Activated CD4-positive, alpha-beta T cell treated with anti-CD3 and anti-CD28 coated beads for 36 hours (primary cell): ENCODE measurements around the gene CORO1C. TPM values are rescaled to one million over a fixed set of nuclear protein-coding genes. Genes with fewer than 3 reads are reported as not detected.
"Not testable (repeated sequence)": the region's sequence is repeated elsewhere in the genome, so short reads cannot be mapped to it uniquely, and the experiment has no call there.

Experiments
- ATAC-seq: fragments of 200-7000 bp; cut with Tn5 transposase; one replicate; pipeline ENCODE4 v1.10.0; 2021; ENCODE audit warnings: mild to moderate bottlenecking, moderate library complexity
- CTCF ChIA-PET: fragments of 350-600 bp; sonication (Branson Sonifier 250); formaldehyde crosslinking; loops from one replicate; lab custom pipeline; 2021; ENCODE audit warnings: antibody characterized with exemption; lab: Charles Lee
- POLR2A ChIA-PET: fragments of 350-600 bp; sonication (Branson Sonifier 250); formaldehyde crosslinking; loops from one replicate; lab custom pipeline; 2021; ENCODE audit warnings: antibody characterized with exemption, inconsistent platforms; lab: Charles Lee
- DNase-seq: peaks from one replicate; pipeline ENCODE4 v3.0.0-alpha.2; 2020
- H3K27ac Mint-ChIP-seq: one replicate; pipeline ENCODE4 v1.8.0; 2021; ENCODE audit warnings: mixed read lengths
- H3K27me3 Mint-ChIP-seq: one replicate; pipeline ENCODE4 v1.8.0; 2021; ENCODE audit warnings: mixed read lengths
- H3K36me3 Mint-ChIP-seq: one replicate; pipeline ENCODE4 v1.8.0; 2021; ENCODE audit warnings: low read depth, mixed read lengths
- H3K4me1 Mint-ChIP-seq: one replicate; pipeline ENCODE4 v1.8.0; 2021; ENCODE audit warnings: mixed read lengths
- H3K4me3 Mint-ChIP-seq: one replicate; pipeline ENCODE4 v1.8.0; 2021; ENCODE audit warnings: mild to moderate bottlenecking, moderate library complexity, mixed read lengths
- H3K9me3 Mint-ChIP-seq: one replicate; pipeline ENCODE4 v1.8.0; 2021; ENCODE audit warnings: low read depth, mixed read lengths
- intact Hi-C, 2 experiments: fragments of 100-400 bp; cut with DNase I in 1 of 2; cut with micrococcal nuclease in 1 of 2; formaldehyde crosslinking; loops; one replicate each; pipeline versions ENCODE4 v1.14.2 to v1.15.1; 2022 to 2024; cut with DNase I, micrococcal nuclease
- total RNA-seq, 2 experiments: library from RNA; stranded (reverse); gene quantifications; one replicate each; pipeline ENCODE4 v1.2.3, GENCODE V29; 2021

The CORO1C gene
- total RNA-seq, 2 experiments from 2014 or later = 83.5 to 90.8 TPM

DNA sequence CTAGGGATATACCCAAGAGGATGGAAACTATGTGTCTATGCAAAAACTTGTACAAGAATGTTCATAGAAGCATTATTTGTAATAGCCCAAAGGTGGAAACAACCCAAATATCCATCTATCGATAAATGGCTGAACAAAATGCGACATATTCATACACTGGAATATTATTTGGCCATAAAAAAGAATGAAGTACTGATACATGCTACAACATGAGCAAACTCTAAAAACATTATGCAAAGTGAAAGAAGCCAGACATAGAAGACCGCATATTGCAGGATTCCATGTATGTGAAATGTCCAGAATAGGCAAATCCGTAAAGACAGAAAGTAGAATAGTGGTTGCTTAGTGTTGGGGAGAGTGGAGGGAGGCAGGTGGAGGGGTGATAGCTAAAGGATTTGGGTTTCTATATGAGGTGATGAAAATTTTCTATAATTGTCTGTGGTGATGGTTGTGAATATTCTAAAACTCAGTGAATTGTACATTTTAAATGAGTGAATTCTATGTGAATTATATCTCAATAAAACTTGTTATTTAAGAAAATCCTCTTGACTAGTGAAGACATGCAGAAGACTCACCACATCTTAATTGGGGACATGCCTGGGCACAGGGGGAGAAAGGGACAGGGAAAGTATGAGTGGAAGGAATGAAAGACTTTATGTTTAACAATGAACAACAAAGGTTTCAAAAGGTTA is 67.8 kb downstream of the CORO1C start:
- DNase-seq (no peak), ATAC-seq (no peak)
- Mint-ChIP-seq H3K4me1 (peaks cover 29% of the 10 kb centered on the region), H3K4me3 (no peak overlapping the region), H3K36me3 (no peaks in the 10 kb centered on the region), H3K9me3 (no peaks in the 10 kb centered on the region), H3K27me3 (no peaks in the 10 kb centered on the region), H3K27ac (peak overlapping the region; percentile 13)
- CTCF ChIA-PET = interaction anchor here (1.0 to 7.8 kb wide), 36 partner anchors 9 to 287 kb away, joined by 3 to 281 read pairs (median 7); partner anchors contain the start of genes ISCU and SELPLG
- POLR2A ChIA-PET = no interaction called here
- intact Hi-C loops = loop anchor here (1.0 to 2.0 kb wide), 7 partner anchors 33 to 430 kb away; partner anchors contain the start of genes ALKBH2 (in 1 of the 2) and CORO1C (in 1 of the 2)

DNA sequence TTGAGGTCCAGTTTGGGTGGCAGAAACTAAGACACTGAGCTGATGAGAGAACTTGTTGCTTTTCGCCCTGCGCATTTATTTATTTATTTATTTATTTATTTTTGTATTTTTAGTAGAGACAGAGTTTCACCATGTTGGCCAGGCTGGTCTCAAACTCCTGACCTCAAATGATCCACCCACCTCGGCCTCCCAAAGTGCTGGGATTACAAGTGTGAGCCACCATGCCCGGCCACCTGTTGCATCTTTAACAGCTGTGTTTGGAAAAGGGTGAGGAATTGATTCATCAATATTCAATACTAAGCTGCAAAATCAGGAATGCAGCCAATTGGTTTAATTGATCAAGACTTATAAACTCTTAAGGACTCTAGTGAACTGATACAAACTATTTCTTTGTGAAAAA is 73.2 kb downstream of the CORO1C start:
- DNase-seq, POLR2A ChIA-PET, H3K36me3 Mint-ChIP-seq, H3K4me3 Mint-ChIP-seq, H3K9me3 Mint-ChIP-seq, intact Hi-C loops, H3K27ac Mint-ChIP-seq, H3K27me3 Mint-ChIP-seq, H3K4me1 Mint-ChIP-seq, ATAC-seq, CTCF ChIA-PET: not testable (repeated sequence)

DNA sequence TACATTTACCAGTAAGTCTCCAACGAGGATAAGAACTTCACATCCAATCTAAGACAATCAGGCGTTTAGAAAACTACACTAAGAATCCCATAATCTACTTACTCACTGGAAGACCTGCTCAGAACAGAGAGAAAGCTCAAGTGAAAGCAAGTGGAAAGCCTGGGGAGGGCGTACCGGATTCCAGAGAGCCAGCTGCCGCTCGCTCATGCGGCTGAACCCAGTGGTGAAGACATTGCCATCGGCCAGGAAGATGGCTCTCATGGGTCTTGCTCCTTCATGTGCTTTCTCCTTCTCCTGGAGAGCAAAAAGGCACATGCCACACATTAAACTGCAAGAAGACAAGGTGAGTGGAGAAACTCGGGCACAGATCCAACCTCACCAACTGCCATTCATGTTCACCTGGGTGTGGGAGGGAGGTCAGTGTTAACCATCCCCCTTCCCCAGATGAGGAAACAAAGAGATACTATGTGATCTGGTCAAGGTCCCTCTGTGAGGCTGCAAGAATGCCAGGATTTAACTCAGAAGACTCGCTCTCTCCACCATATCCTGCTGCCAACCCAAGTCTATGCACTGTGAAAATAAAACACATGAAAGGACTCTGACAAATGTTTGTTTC is 74.1 kb downstream of the CORO1C start:
- ChIA-PET CTCF (interaction anchor here (0.6 kb wide), 1 partner anchor 142 kb away, joined by 3 read pairs; the partner anchor contains the start of gene FICD), POLR2A (no interaction called here)
- Mint-ChIP-seq H3K4me1 (peaks cover 13% of the 10 kb centered on the region), H3K9me3 (no peaks in the 10 kb centered on the region), H3K36me3 (peaks cover 10% of the 10 kb centered on the region), H3K27me3 (no peaks in the 10 kb centered on the region), H3K4me3 (no peak overlapping the region), H3K27ac (no peak overlapping the region)
- intact Hi-C loops = no loop called here
- ATAC-seq = no peak
- no peak for DNase-seq

DNA sequence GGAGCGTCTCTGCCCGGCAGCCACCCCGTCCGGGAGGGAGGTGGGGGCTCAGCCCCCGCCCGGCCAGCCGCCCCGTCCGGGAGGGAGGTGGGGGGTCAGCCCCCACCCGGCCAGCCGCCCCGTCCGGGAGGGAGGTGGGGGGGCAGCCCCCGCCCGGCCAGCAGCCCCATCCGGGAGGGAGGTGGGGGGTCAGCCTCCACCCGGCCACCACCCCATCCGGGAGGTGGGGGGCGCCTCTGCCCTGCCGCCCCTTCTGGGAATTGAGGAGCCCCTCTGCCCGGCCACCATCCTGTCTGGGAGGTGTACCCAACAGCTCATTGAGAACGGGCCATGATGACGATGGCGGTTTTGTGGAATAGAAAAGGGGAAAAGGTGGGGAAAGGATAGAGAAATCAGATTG is 75.1 kb downstream of the CORO1C start:
- POLR2A ChIA-PET, H3K27me3 Mint-ChIP-seq, H3K27ac Mint-ChIP-seq, H3K9me3 Mint-ChIP-seq, ATAC-seq, CTCF ChIA-PET, intact Hi-C loops, H3K4me3 Mint-ChIP-seq, DNase-seq: not testable (repeated sequence)
- Mint-ChIP-seq H3K4me1 (peaks cover 13% of the 10 kb centered on the region), H3K36me3 (peaks cover 14% of the 10 kb centered on the region)

DNA sequence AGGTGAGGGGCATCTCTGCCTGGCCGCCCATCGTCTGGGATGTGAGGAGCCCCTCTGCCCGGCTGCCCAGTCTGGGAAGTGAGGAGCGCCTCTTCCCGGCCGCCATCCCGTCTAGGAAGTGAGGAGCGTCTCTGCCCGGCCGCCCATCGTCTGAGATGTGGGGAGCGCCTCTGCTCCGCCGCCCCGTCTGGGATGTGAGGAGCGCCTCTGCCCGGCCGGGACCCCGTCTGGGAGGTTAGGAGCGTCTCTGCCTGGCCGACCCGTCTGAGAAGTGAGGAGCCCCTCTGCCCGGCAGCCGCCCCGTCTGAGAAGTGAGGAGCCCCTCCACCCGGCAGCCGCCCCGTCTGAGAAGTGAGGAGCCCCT is 75.5 kb downstream of the CORO1C start:
- CTCF ChIA-PET, POLR2A ChIA-PET, DNase-seq, intact Hi-C loops, H3K4me1 Mint-ChIP-seq, H3K9me3 Mint-ChIP-seq, H3K4me3 Mint-ChIP-seq, H3K27me3 Mint-ChIP-seq, ATAC-seq, H3K27ac Mint-ChIP-seq: not testable (repeated sequence)
- H3K36me3 Mint-ChIP-seq = peaks cover 14% of the 10 kb centered on the region

DNA sequence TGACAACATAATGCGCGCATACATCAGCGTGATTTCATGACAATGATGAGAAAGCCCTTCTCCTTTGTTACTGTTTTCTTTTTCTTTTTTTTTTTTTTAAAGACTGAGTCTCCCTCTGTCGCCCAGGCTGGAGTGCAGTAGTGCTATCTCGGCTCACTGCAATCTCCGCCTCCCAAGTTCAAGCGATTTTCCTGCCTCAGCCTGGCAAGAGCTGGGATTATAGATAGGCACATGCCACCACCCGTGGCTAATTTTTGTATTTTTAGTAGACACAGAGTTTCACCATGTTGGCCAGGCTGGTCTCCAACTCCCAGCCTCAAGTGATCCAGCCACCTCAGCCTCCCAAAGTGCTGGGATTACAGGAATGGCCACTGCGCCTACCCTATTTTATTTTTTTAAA is 76.7 kb downstream of the CORO1C start:
- Mint-ChIP-seq H3K4me1 (peaks cover 11% of the 10 kb centered on the region), H3K36me3 (peaks cover 17% of the 10 kb centered on the region)
- ChIA-PET POLR2A (interaction anchor here (0.6 kb wide), 1 partner anchor 99 kb away, joined by 4 read pairs; no protein-coding TSS in a partner anchor), CTCF (interaction anchor here (0.7 kb wide), 1 partner anchor 9 kb away, joined by 4 read pairs; no protein-coding TSS in a partner anchor)
- intact Hi-C loops, H3K9me3 Mint-ChIP-seq, H3K27ac Mint-ChIP-seq, ATAC-seq, DNase-seq, H3K4me3 Mint-ChIP-seq, H3K27me3 Mint-ChIP-seq: not testable (repeated sequence)

DNA sequence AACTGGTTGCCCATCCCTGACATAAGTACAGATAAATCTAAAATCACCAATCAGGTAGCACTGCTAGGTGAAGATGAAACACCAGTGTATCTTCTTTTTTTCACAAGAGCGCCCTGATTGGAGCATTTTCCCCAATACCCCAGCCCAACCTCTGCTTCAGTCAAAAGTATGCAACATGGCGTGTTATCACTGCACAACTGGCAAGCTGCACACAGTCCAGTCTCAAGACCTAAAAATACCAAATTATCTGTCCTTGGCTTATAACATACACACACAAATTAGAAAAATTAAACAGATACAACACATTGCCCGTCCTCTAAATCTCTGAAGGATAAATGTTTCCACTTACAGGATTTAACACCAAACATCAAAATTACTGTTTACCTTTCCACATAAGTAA is 77.4 kb downstream of the CORO1C start:
- ChIA-PET POLR2A (no interaction called here), CTCF (interaction anchor here (0.6 to 1.7 kb wide), 3 partner anchors 11 to 150 kb away, joined by 3 to 17 read pairs (median 12); no protein-coding TSS in a partner anchor)
- H3K27ac Mint-ChIP-seq = no peak overlapping the region
- H3K4me3 Mint-ChIP-seq = no peak overlapping the region
- ATAC-seq (no peak), DNase-seq (no peak)
- no peaks in the 10 kb centered on the region for H3K27me3 Mint-ChIP-seq
- H3K36me3 Mint-ChIP-seq = peaks cover 18% of the 10 kb centered on the region
- no peaks in the 10 kb centered on the region for H3K9me3 Mint-ChIP-seq
- H3K4me1 Mint-ChIP-seq = peaks cover 18% of the 10 kb centered on the region
- intact Hi-C loops = no loop called here

DNA sequence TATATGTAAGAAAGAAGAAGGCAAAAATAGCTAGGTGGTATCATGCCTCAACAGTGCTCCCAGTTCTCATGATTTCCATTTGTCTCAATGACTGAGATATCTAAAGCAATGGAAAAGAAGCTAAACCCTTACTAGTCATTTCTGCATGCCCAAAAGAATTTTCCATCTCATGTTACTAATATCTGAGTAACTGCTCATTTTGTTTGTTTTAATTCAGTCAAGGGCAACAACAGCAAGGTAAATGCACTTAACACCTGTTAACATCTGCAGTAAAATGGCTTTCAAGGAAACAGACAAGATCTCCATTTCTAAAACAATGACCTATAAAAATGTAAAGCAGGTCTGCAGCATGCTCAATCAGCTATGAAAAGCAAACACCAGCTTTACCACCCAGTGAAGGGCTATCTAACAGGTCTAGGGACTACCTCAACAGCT is 78.2 kb downstream of the CORO1C start:
- H3K9me3 Mint-ChIP-seq = no peaks in the 10 kb centered on the region
- ATAC-seq (peak; percentile 46), DNase-seq (no peak)
- no peak overlapping the region for H3K27ac Mint-ChIP-seq
- H3K36me3 Mint-ChIP-seq = peaks cover 22% of the 10 kb centered on the region
- intact Hi-C loops = no loop called here
- no peaks in the 10 kb centered on the region for H3K27me3 Mint-ChIP-seq
- H3K4me3 Mint-ChIP-seq = no peak overlapping the region
- H3K4me1 Mint-ChIP-seq = peaks cover 23% of the 10 kb centered on the region
- POLR2A ChIA-PET = no interaction called here
- CTCF ChIA-PET = interaction anchor here (0.6 to 1.7 kb wide), 6 partner anchors 9 to 332 kb away, joined by 3 to 17 read pairs (median 4); no protein-coding TSS in a partner anchor

DNA sequence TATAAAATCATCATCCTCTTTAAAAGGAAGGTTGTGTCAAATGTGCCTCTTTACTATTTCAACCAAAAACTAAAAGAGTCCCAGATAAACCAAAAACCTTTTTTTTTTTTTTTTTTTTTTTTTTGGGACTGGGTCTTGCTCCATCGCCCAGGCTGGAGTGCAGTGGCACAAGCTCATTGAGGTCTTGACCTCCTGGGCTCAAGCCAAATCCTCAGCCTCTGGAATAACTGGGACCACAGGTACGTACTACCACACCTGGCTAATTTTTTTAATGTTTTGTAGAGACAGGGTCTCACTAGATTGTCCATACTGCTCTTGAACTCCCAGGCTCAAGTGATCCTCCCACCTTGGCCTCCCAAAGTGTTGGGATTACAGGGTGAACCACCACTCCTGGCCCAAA is 81.2 kb downstream of the CORO1C start:
- POLR2A ChIA-PET = interaction anchor here (0.5 kb wide), 1 partner anchor 40 kb away, joined by 3 read pairs; no protein-coding TSS in a partner anchor
- Mint-ChIP-seq H3K36me3 (peaks cover 24% of the 10 kb centered on the region), H3K9me3 (no peaks in the 10 kb centered on the region), H3K27me3 (no peaks in the 10 kb centered on the region), H3K4me1 (peaks cover 41% of the 10 kb centered on the region), H3K27ac (no peak overlapping the region), H3K4me3 (no peak overlapping the region)
- ATAC-seq (no peak), DNase-seq (no peak)
- CTCF ChIA-PET = interaction anchor here (0.7 to 3.6 kb wide), 6 partner anchors 10 to 47 kb away, joined by 3 to 15 read pairs (median 4); no protein-coding TSS in a partner anchor
- intact Hi-C loops = no loop called here

DNA sequence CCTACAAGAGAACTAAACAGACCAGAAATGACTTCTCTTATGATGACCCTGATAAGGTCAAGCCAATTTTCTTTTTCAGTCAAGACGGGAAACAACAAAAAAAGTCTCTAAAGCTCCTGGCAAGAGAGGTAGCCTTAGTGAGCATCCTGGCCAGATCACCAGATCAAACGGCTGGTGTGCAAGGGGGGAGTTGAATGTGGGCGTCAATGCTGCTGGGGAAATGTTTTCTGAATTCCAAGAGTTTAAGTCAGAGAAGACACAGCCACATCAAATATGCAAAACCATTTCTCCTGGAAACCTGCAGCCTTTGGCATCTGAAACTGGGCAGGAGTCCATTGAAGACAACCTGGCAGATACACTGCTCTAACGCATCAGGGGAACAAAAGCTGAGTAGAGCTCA is 81.6 kb downstream of the CORO1C start:
- ATAC-seq (no peak), DNase-seq (no peak)
- POLR2A ChIA-PET = interaction anchor here (0.5 kb wide), 1 partner anchor 40 kb away, joined by 3 read pairs; no protein-coding TSS in a partner anchor
- CTCF ChIA-PET = interaction anchor here (0.7 to 3.6 kb wide), 6 partner anchors 10 to 154 kb away, joined by 3 to 15 read pairs (median 4); no protein-coding TSS in a partner anchor
- Mint-ChIP-seq H3K27me3 (no peaks in the 10 kb centered on the region), H3K27ac (peak overlapping the region; percentile 35), H3K4me1 (peaks cover 41% of the 10 kb centered on the region), H3K4me3 (no peak overlapping the region), H3K36me3 (peaks cover 26% of the 10 kb centered on the region), H3K9me3 (no peaks in the 10 kb centered on the region)
- intact Hi-C loops = loop anchor here in 1 of 2 experiments (5.0 kb wide), 1 partner anchor 43 kb away; no protein-coding TSS in a partner anchor

DNA sequence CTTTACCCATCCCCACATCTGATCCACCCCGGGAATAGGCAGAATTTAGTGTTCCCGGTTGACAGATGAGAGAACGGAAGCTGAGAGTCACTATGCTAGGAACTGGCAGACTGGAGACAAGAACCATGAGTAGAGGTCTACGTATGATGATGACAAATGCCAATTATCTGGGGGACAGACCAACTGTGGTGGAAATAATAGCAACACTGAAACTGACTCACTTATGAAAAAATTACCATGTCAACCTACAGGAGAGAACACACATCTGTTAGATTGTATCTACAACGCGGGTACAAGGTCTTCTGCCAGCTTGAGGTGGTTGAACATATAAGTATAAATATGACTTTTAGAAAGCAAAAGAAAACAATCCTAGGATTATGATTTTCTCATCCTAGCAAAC is 82.2 kb downstream of the CORO1C start:
- Mint-ChIP-seq H3K27me3 (no peaks in the 10 kb centered on the region), H3K27ac (no peak overlapping the region), H3K9me3 (no peaks in the 10 kb centered on the region), H3K4me1 (peaks cover 41% of the 10 kb centered on the region), H3K4me3 (no peak overlapping the region), H3K36me3 (peaks cover 26% of the 10 kb centered on the region)
- ChIA-PET CTCF (interaction anchor here (1.0 to 3.6 kb wide), 4 partner anchors 9 to 154 kb away, joined by 3 to 15 read pairs (median 4); no protein-coding TSS in a partner anchor), POLR2A (no interaction called here)
- DNase-seq (no peak), ATAC-seq (peak; percentile 69)
- intact Hi-C loops = loop anchor here in 1 of 2 experiments (5.0 kb wide), 1 partner anchor 43 kb away; no protein-coding TSS in a partner anchor
